HCT116 (cell line): ENCODE results near the gene KPNA3. TPM values are rescaled to one million over a fixed set of nuclear protein-coding genes. Genes with fewer than 3 reads are reported as not detected.
"Not testable (repeated sequence)": the region's sequence is repeated elsewhere in the genome, so short reads cannot be mapped to it uniquely, and the experiment has no call there.

ENCODE experiments used
- ATAC-seq: fragments of 200-7000 bp; cut with Tn5 transposase; 2 replicates; pipeline ENCODE4 v1.9.1; 2020; ENCODE audit warnings: mild to moderate bottlenecking, moderate library complexity
- BruUV-seq: library from RNA; stranded (reverse); fragments of 400-500 nt; replicated peaks from 2 replicates; lab custom pipeline; 2021; lab: Mats Ljungman, UMichigan
- CTCF ChIA-PET: fragments of 300-600 bp; sonication (Branson Sonifier 250); formaldehyde crosslinking; loops from one replicate; lab custom pipeline; 2021; ENCODE audit warnings: antibody characterized with exemption; lab: Charles Lee
- POLR2A ChIA-PET: fragments of 300-600, 350-600 bp; sonication (Branson Sonifier 250); formaldehyde crosslinking; loops from one replicate; lab custom pipeline; 2021; ENCODE audit warnings: antibody characterized with exemption; lab: Charles Lee
- RAD21 ChIA-PET, 2 experiments: fragments of 300-600 bp; sonication (Branson Sonifier 250); formaldehyde crosslinking; loops; one replicate each; lab custom pipeline; 2023; ENCODE audit warnings: low total read pairs in 2 of 2; ENCODE audit not compliant: uncharacterized antibody in 2 of 2, unreplicated experiment in 2 of 2, low non-redundant PET in 1 of 2; lab: Charles Lee
- DNase-seq: peaks from one replicate; pipeline ENCODE4 v3.0.0-alpha.2; 2010; ENCODE audit warnings: low read depth, low spot score
- H2AFZ ChIP-seq: fragments of 200-600 bp; shearing (Covaris generic), sonication (generic); 2 replicates; pipeline ENCODE4 v1.6.1; 2017; ENCODE audit warnings: low read depth, mixed run types, mixed read lengths, antibody characterized with exemption, low read length; ENCODE audit not compliant: poor library complexity, severe bottlenecking
- H3K27ac ChIP-seq: 2 replicates; pipeline ENCODE4 v1.5.1; 2012; ENCODE audit warnings: low read depth, low read length
- H3K27me3 ChIP-seq: fragments of 200-600 bp; sonication (generic); 2 replicates; pipeline ENCODE4 v1.6.1; 2016; ENCODE audit warnings: mixed run types, low read length, mixed read lengths; ENCODE audit not compliant: insufficient read depth
- H3K36me3 ChIP-seq, 2 experiments: fragments of 200-500 bp in 1 of 2; fragments of 200-600 bp in 1 of 2; sonication (Bioruptor generic) in 1 of 2; sonication (generic) in 1 of 2; 2 replicates each; pipeline versions ENCODE4 v1.5.1 to v1.6.1; 2014 to 2016; ENCODE audit warnings: low read length in 2 of 2, inconsistent platforms in 1 of 2, mixed read lengths in 1 of 2, mixed run types in 1 of 2; ENCODE audit not compliant: insufficient read depth in 2 of 2, control insufficient read depth in 1 of 2
- H3K4me1 ChIP-seq, 2 experiments: fragments of 200-600 bp in 1 of 2; sonication (generic) in 1 of 2; 2 replicates each; pipeline versions ENCODE4 v1.5.1 to v1.6.1; 2012 to 2017; ENCODE audit warnings: low read length in 2 of 2, inconsistent platforms in 1 of 2, mild to moderate bottlenecking in 1 of 2, mixed read lengths in 1 of 2, mixed run types in 1 of 2, moderate library complexity in 1 of 2; ENCODE audit not compliant: insufficient read depth in 2 of 2, control insufficient read depth in 1 of 2
- H3K4me2 ChIP-seq: fragments of 200-600 bp; sonication (generic); 2 replicates; pipeline ENCODE4 v1.6.1; 2017; ENCODE audit warnings: mixed run types, low read length, mixed read lengths
- H3K4me3 ChIP-seq, 2 experiments: fragments of 200-600 bp in 1 of 2; sonication (generic) in 1 of 2; replicated peaks in 1 of 2; 2 replicates each; pipeline ENCODE4 v1.5.1; 2011 to 2016; ENCODE audit warnings: low read length in 2 of 2, control low read depth in 1 of 2, low read depth in 1 of 2, mild to moderate bottlenecking in 1 of 2, mixed read lengths in 1 of 2, mixed run types in 1 of 2
- H3K79me2 ChIP-seq: fragments of 200-600 bp; sonication (generic); 2 replicates; pipeline ENCODE4 v1.6.1; 2017; ENCODE audit warnings: mild to moderate bottlenecking, mixed run types, low read length, moderate library complexity, mixed read lengths; ENCODE audit not compliant: insufficient read depth
- H3K9ac ChIP-seq: fragments of 200-600 bp; sonication (generic); 2 replicates; pipeline ENCODE4 v1.6.1; 2016; ENCODE audit warnings: low read length, mixed read lengths
- H3K9me2 ChIP-seq: fragments of 200-600 bp; sonication (generic), shearing (Covaris generic); 2 replicates; pipeline ENCODE4 v1.6.1; 2017; ENCODE audit warnings: mixed run types, mild to moderate bottlenecking, moderate library complexity; ENCODE audit not compliant: insufficient read depth
- H3K9me3 ChIP-seq, 2 experiments: fragments of 200-500 bp in 1 of 2; fragments of 200-600 bp in 1 of 2; sonication (Bioruptor generic) in 1 of 2; sonication (generic) in 1 of 2; 2 replicates each; pipeline ENCODE4 v1.6.1; 2014 to 2017; ENCODE audit warnings: low read length in 2 of 2, mixed read lengths in 2 of 2, inconsistent platforms in 1 of 2, low read depth in 1 of 2, mild to moderate bottlenecking in 1 of 2, mixed run types in 1 of 2, moderate library complexity in 1 of 2; ENCODE audit not compliant: control insufficient read depth in 1 of 2, insufficient read depth in 1 of 2
- H4K20me1 ChIP-seq: fragments of 200-600 bp; sonication (generic), shearing (Covaris generic); 2 replicates; pipeline ENCODE4 v1.6.1; 2017; ENCODE audit warnings: mixed run types, mild to moderate bottlenecking, moderate library complexity; ENCODE audit not compliant: insufficient read depth
- ATF3 ChIP-seq: IDR thresholded peaks from 2 replicates; pipeline ENCODE4 v1.6.1; 2012
- CBX3 ChIP-seq: IDR thresholded peaks from 2 replicates; pipeline ENCODE4 v1.6.1; 2012; ENCODE audit warnings: low read depth
- EGR1 ChIP-seq: IDR thresholded peaks from 2 replicates; pipeline ENCODE4 v1.6.1; 2012; ENCODE audit warnings: low read depth
- ELF1 ChIP-seq: IDR thresholded peaks from 2 replicates; pipeline ENCODE4 v1.6.1; 2012; ENCODE audit warnings: low read depth, borderline replicate concordance
- FOSL1 ChIP-seq: IDR thresholded peaks from 2 replicates; pipeline ENCODE4 v1.6.1; 2012; ENCODE audit warnings: low read depth
- POLR2AphosphoS5 ChIP-seq: IDR thresholded peaks from 2 replicates; pipeline ENCODE4 v1.6.1; 2011; ENCODE audit warnings: mild to moderate bottlenecking, low read depth, low read length, moderate library complexity
- SIN3A ChIP-seq: IDR thresholded peaks from 2 replicates; pipeline ENCODE4 v1.6.1; 2012; ENCODE audit warnings: low read depth
- SRF ChIP-seq: IDR thresholded peaks from 2 replicates; pipeline ENCODE4 v1.6.1; 2012; ENCODE audit warnings: low read depth
- ZBTB33 ChIP-seq: IDR thresholded peaks from 2 replicates; pipeline ENCODE4 v1.6.1; 2011; ENCODE audit warnings: mild to moderate bottlenecking, low read length, moderate library complexity; ENCODE audit not compliant: insufficient replicate concordance; ENCODE audit errors: extremely low read depth
- ZFX ChIP-seq: fragments of 450-650 bp; IDR thresholded peaks from 2 replicates; pipeline ENCODE4 v1.6.1; 2017
- ZNF274 ChIP-seq: fragments of 200-500 bp; sonication (Bioruptor generic); IDR thresholded peaks from 2 replicates; pipeline ENCODE4 v1.6.1; 2014; ENCODE audit warnings: mild to moderate bottlenecking, low read depth, low read length, inconsistent platforms
- intact Hi-C: fragments of 100-400 bp; cut with micrococcal nuclease; formaldehyde crosslinking; loops from 2 replicates; pipeline ENCODE4 v1.10.0; 2022
- total RNA-seq: library from RNA; stranded (reverse); gene quantifications from one replicate; pipeline ENCODE4 v1.2.1, GENCODE V29; 2021; ENCODE audit not compliant: unreplicated experiment
- TF ChIP-seq, protein P1 (sequence below): IDR thresholded peaks from 2 replicates; pipeline ENCODE4 v1.6.1; 2012

Gene KPNA3
- total RNA-seq, 1 experiment from 2014 or later = 45.0 TPM

- CTCF ChIA-PET, H3K9me2 ChIP-seq, H3K4me3 ChIP-seq, H3K9ac ChIP-seq, H3K4me1 ChIP-seq, H3K9me3 ChIP-seq, H3K27me3 ChIP-seq, BruUV-seq, H3K27ac ChIP-seq, H4K20me1 ChIP-seq, H3K4me2 ChIP-seq, H2AFZ ChIP-seq, H3K36me3 ChIP-seq, DNase-seq, H3K79me2 ChIP-seq, ATAC-seq, intact Hi-C loops, RAD21 ChIA-PET: not testable (repeated sequence)
- POLR2A ChIA-PET = interaction anchor here (2.1 kb wide), 1 partner anchor 10 kb away, joined by 6 read pairs; the partner anchor contains the start of gene KPNA3
These were observed 10.6 kb upstream of the KPNA3 start for GRCh38 chr13:49803047-49803446.

GRCh38 chr13:49802426-49802825 lies 9.9 kb upstream of the KPNA3 start:
- no peak for DNase-seq
- no peak overlapping the region for H3K9ac ChIP-seq
- H3K9me2 ChIP-seq = no peaks in the 10 kb centered on the region
- no peak overlapping the region for H3K27ac ChIP-seq
- POLR2A ChIA-PET = interaction anchor here (2.1 kb wide), 1 partner anchor 9 kb away, joined by 6 read pairs; the partner anchor contains the start of gene KPNA3
- TF ChIP-seq POLR2AphosphoS5 = no peak
- TF ChIP-seq SIN3A = no peak
- no peak for TF ChIP-seq CBX3
- TF ChIP-seq ELF1 = no peak
- no peak for TF ChIP-seq ZBTB33
- TF ChIP-seq EGR1 = no peak
- no peak for TF ChIP-seq ATF3
- no peak for TF ChIP-seq ZFX
- TF ChIP-seq, protein P1, sequence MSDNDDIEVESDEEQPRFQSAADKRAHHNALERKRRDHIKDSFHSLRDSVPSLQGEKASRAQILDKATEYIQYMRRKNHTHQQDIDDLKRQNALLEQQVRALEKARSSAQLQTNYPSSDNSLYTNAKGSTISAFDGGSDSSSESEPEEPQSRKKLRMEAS = no peak
- no peak for TF ChIP-seq ZNF274
- no peak for TF ChIP-seq SRF
- TF ChIP-seq FOSL1 = no peak
- TF ChIP-seq, all 23 proteins: peak for 0
- Histone ChIP-seq H3K79me2 (no peaks in the 10 kb centered on the region), H3K36me3 (no peaks in the 10 kb centered on the region), H3K4me2 (no peak overlapping the region), H3K27me3 (no peaks in the 10 kb centered on the region), H2AFZ (no peak overlapping the region), H3K9me3 (no peaks in the 10 kb centered on the region), H3K4me3 (no peak overlapping the region), H3K4me1 (no peaks in the 10 kb centered on the region), H4K20me1 (no peaks in the 10 kb centered on the region)
- RAD21 ChIA-PET = no interaction called here
- no TSS peak for BruUV-seq
- CTCF ChIA-PET = no interaction called here
- intact Hi-C loops = no loop called here
- ATAC-seq = no peak
